RWPE2 (cell line): ENCODE data around the gene CCT8.
"Not testable (repeated sequence)": the region's sequence is repeated elsewhere in the genome, so short reads cannot be mapped to it uniquely, and the experiment has no call there.

Experiments
- ATAC-seq: fragments of 200-7000 bp; cut with Tn5 transposase; 3 replicates; pipeline ENCODE4 v1.9.1; 2021; ENCODE audit warnings: low read depth
- DNase-seq: peaks from one replicate; pipeline ENCODE4 v3.0.0-alpha.2; 2020; ENCODE audit warnings: low spot score
- H3K27ac ChIP-seq: fragments of 450-650 bp; 2 replicates; pipeline ENCODE4 v1.5.1; 2017; ENCODE audit warnings: mild to moderate bottlenecking; ENCODE audit not compliant: poor library complexity, severe bottlenecking
- H3K27me3 ChIP-seq: fragments of 250-450 bp; sonication (Bioruptor Pico); 2 replicates; pipeline ENCODE4 v1.5.1; 2021; ENCODE audit warnings: mild to moderate bottlenecking, moderate library complexity; ENCODE audit not compliant: insufficient read depth, poor library complexity, severe bottlenecking
- H3K36me3 ChIP-seq: fragments of 250-450 bp; sonication (Bioruptor Pico); 2 replicates; pipeline ENCODE4 v1.5.1; 2020; ENCODE audit warnings: low read depth, mild to moderate bottlenecking, moderate library complexity
- H3K4me1 ChIP-seq: fragments of 250-450 bp; sonication (Bioruptor Pico); 2 replicates; pipeline ENCODE4 v1.5.1; 2021; ENCODE audit warnings: mild to moderate bottlenecking, moderate library complexity; ENCODE audit not compliant: insufficient read depth, poor library complexity, severe bottlenecking
- H3K4me3 ChIP-seq: fragments of 250-450 bp; sonication (Bioruptor Pico); 2 replicates; pipeline ENCODE4 v1.5.1; 2021; ENCODE audit warnings: mild to moderate bottlenecking, moderate library complexity; ENCODE audit not compliant: severe bottlenecking
- H3K9me3 ChIP-seq: fragments of 250-450 bp; sonication (Bioruptor Pico); 2 replicates; pipeline ENCODE4 v1.5.1; 2021; ENCODE audit warnings: mild to moderate bottlenecking, moderate library complexity; ENCODE audit not compliant: severe bottlenecking
- TF ChIP-seq, protein P1 (sequence below): fragments of 450-650 bp; IDR thresholded peaks from one replicate; pipeline ENCODE4 v1.5.1; 2017; ENCODE audit warnings: mild to moderate bottlenecking, moderate library complexity; ENCODE audit not compliant: poor library complexity, severe bottlenecking

The CCT8 gene

GRCh38 chr21:29024474-29025327, 48.7 kb downstream of the CCT8 start, which contains the start of gene USP16:
TSS of gene USP16 (plus strand) at chr21:29024668. CDS start at chr21:29027914, 3,246 bp downstream.
- H3K4me3 ChIP-seq: peak within 1 kb of the TSS; percentile 62
- TF ChIP-seq, protein P1, sequence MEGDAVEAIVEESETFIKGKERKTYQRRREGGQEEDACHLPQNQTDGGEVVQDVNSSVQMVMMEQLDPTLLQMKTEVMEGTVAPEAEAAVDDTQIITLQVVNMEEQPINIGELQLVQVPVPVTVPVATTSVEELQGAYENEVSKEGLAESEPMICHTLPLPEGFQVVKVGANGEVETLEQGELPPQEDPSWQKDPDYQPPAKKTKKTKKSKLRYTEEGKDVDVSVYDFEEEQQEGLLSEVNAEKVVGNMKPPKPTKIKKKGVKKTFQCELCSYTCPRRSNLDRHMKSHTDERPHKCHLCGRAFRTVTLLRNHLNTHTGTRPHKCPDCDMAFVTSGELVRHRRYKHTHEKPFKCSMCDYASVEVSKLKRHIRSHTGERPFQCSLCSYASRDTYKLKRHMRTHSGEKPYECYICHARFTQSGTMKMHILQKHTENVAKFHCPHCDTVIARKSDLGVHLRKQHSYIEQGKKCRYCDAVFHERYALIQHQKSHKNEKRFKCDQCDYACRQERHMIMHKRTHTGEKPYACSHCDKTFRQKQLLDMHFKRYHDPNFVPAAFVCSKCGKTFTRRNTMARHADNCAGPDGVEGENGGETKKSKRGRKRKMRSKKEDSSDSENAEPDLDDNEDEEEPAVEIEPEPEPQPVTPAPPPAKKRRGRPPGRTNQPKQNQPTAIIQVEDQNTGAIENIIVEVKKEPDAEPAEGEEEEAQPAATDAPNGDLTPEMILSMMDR: no peak
- H3K36me3 ChIP-seq: peaks cover 13% of the 10 kb centered on the region
- no peaks in the 10 kb centered on the region for H3K27me3 ChIP-seq
- DNase-seq (peak; percentile 95), ATAC-seq (peak; percentile 97)
- peak within 1 kb of the TSS; percentile 66 for H3K27ac ChIP-seq
- H3K9me3 ChIP-seq: no peaks in the 10 kb centered on the region
- peaks cover 11% of the 10 kb centered on the region for H3K4me1 ChIP-seq

- Histone ChIP-seq H3K27ac (no peak overlapping the region), H3K4me1 (peaks cover 10% of the 10 kb centered on the region), H3K4me3 (no peak overlapping the region), H3K9me3 (no peaks in the 10 kb centered on the region), H3K27me3 (no peaks in the 10 kb centered on the region), H3K36me3 (no peaks in the 10 kb centered on the region; the same call in none of the 2 replicates)
- no peak for DNase-seq
- TF ChIP-seq, protein P1: no peak
- no peak for ATAC-seq
Measured at GRCh38 chr21:29022166-29022565, 51.3 kb downstream of the CCT8 start.

DNA sequence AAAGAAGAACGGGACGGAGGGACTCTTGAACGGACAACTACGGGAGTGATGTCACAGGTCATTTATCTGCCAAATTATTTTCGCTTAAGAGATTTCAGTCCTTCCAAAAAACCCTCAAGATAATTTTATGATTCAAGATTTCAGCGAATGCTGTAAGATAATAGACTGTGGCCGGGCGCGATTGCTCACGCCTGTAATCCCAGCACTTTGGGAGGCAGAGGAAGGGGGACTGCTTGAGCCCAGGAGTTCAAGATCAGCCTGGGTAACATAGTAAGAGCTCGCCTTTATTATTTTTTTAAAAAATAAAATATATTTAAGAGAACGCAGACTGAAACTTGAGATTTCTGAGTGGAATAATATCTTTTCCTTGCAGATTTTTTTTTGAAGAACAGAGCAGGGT, 54.9 kb downstream of the CCT8 start:
- peak; percentile 31 for ATAC-seq
- Histone ChIP-seq H3K27ac (peak overlapping the region; percentile 43), H3K4me1 (no peaks in the 10 kb centered on the region), H3K9me3 (no peaks in the 10 kb centered on the region), H3K4me3 (peak overlapping the region; percentile 73), H3K27me3 (no peaks in the 10 kb centered on the region), H3K36me3 (peaks cover 11% of the 10 kb centered on the region)
- TF ChIP-seq, protein P1: no peak
- DNase-seq: no peak

DNA sequence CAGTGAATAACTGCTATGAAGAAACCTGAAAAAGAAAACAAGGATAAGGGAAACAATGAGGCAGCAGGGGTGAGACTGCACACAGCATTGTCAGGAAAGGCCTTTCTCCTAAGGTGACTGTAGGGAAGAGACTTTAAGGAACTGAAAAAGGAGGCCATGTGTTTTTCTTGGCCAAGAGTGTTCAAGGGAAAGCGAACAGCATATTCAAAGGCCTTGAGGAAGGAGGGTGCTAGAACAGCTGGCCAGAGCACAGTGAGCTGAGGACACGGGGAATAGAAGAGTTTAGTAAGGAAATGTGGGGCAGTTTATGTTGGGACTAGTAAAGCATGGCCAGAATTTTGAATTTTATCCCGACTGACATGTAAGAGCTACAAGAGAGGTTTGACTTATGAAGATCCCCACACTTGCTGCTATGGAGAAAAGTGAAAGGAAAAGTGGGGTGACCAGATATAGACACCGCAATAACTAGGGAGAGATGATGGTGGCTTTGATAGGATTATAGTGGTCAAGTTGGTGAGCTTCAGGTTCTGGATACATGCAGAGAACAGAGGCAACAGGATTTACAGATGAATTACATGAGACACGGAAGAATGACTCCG, 55.7 kb downstream of the CCT8 start:
- Histone ChIP-seq H3K27ac (no peak overlapping the region), H3K4me3 (no peak overlapping the region), H3K27me3 (no peaks in the 10 kb centered on the region), H3K4me1 (no peaks in the 10 kb centered on the region), H3K36me3 (peaks cover 11% of the 10 kb centered on the region), H3K9me3 (no peaks in the 10 kb centered on the region)
- ATAC-seq (no peak), DNase-seq (no peak)
- TF ChIP-seq, protein P1: no peak

DNA sequence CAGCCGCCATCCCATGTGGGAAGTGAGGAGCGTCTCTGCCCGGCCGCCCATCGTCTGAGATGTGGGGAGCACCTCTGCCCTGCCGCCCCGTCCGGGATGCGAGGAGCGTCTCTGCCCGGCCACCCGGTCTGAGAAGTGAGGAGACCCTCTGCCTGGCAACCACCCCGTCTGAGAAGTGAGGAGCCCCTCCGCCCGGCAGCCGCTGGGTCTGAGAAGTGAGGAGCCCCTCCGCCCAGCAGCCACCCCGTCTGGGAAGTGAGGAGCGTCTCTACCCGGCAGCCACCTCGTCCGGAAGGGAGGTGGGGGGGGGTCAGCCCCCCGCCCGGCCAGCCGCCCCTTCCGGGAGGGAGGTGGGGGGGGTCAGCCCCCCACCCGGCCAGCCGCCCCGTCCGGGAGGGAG, 62.2 kb downstream of the CCT8 start:
- not testable (repeated sequence) for H3K4me1 ChIP-seq, H3K9me3 ChIP-seq, DNase-seq, H3K4me3 ChIP-seq, H3K27ac ChIP-seq, ATAC-seq, H3K27me3 ChIP-seq
- peaks cover 37% of the 10 kb centered on the region for H3K36me3 ChIP-seq
